Fibroblast of lung (primary cell): ENCODE results near the gene MYOM3. TPM values are rescaled to one million over a fixed set of nuclear protein-coding genes. Genes with fewer than 3 reads are reported as not detected.
A peak's percentile ranks its signal among the peaks of the same experiment; 100 is the strongest.

Source experiments
- DNase-seq, 2 donors: peaks; one replicate each; pipeline versions ENCODE4 v3.0.0 to v3.0.0-alpha.2; 2010; ENCODE audit warnings: low read depth in 2 of 2
- H2AFZ ChIP-seq: 2 replicates; pipeline ENCODE4 v1.5.1; 2012; ENCODE audit warnings: low read length, control low read depth, inconsistent platforms
- H3K27ac ChIP-seq: 2 replicates; pipeline ENCODE4 v1.5.1; 2011; ENCODE audit warnings: low read length, control low read depth; ENCODE audit not compliant: insufficient read depth
- H3K27me3 ChIP-seq: 2 replicates; pipeline ENCODE4 v1.5.1; 2011; ENCODE audit warnings: mild to moderate bottlenecking, low read length; ENCODE audit not compliant: control insufficient read depth, insufficient read depth
- H3K36me3 ChIP-seq: 2 replicates; pipeline ENCODE4 v1.5.1; 2011; ENCODE audit warnings: low read length; ENCODE audit not compliant: control insufficient read depth, insufficient read depth
- H3K4me1 ChIP-seq: 2 replicates; pipeline ENCODE4 v1.5.1; 2011; ENCODE audit warnings: low read length; ENCODE audit not compliant: control insufficient read depth, insufficient read depth; ENCODE audit errors: extremely low read depth
- H3K4me2 ChIP-seq: 2 replicates; pipeline ENCODE4 v1.5.1; 2011; ENCODE audit warnings: low read length, control low read depth; ENCODE audit not compliant: insufficient read depth; ENCODE audit errors: extremely low read depth
- H3K4me3 ChIP-seq, 4 experiments: fragments of 200-600 bp in 1 of 4; sonication (generic) in 1 of 4; replicated peaks in 1 of 4; 2 replicates each; pipeline ENCODE4 v1.5.1; 2011 to 2016; ENCODE audit warnings: low read length in 4 of 4, low read depth in 3 of 4, mild to moderate bottlenecking in 3 of 4, control low read depth in 2 of 4, inconsistent platforms in 1 of 4, mixed read lengths in 1 of 4; ENCODE audit not compliant: insufficient read depth in 1 of 4; ENCODE audit errors: control extremely low read depth in 1 of 4
- H3K79me2 ChIP-seq: 2 replicates; pipeline ENCODE4 v1.5.1; 2012; ENCODE audit warnings: mild to moderate bottlenecking, low read length, inconsistent platforms; ENCODE audit not compliant: control insufficient read depth, insufficient read depth
- H3K9ac ChIP-seq: 2 replicates; pipeline ENCODE4 v1.5.1; 2011; ENCODE audit warnings: mild to moderate bottlenecking, low read length, control low read depth; ENCODE audit not compliant: insufficient read depth
- H3K9me3 ChIP-seq: 2 replicates; pipeline ENCODE4 v1.5.1; 2012; ENCODE audit warnings: low read depth, low read length; ENCODE audit not compliant: control insufficient read depth, insufficient read depth
- H4K20me1 ChIP-seq: 2 replicates; pipeline ENCODE4 v1.5.1; 2011; ENCODE audit warnings: low read length; ENCODE audit not compliant: control insufficient read depth, insufficient read depth; ENCODE audit errors: extremely low read depth
- CTCF ChIP-seq, 2 donors: IDR thresholded peaks in 1 of 2; conservative IDR thresholded peaks in 1 of 2; 1 replicate in 1 of 2; 2 replicates in 1 of 2; pipeline ENCODE4 v1.5.1; 2011 to 2012; ENCODE audit warnings: low read length in 2 of 2, control low read depth in 1 of 2, inconsistent platforms in 1 of 2, low read depth in 1 of 2, mild to moderate bottlenecking in 1 of 2
- EZH2 ChIP-seq: IDR thresholded peaks from 2 replicates; pipeline ENCODE4 v1.5.1; 2012; ENCODE audit warnings: low read length, control low read depth, mild to moderate bottlenecking; ENCODE audit errors: missing control alignments
- polyA plus RNA-seq, 2 donors: library from polyadenylated mRNA; depleted of rRNA in 1 of 2; stranded (reverse) in 1 of 2; unstranded in 1 of 2; fragments of >200 nt; gene quantifications; 2 replicates each; pipeline ENCODE4 v1.2.1, GENCODE V29; 2011 to 2012; ENCODE audit warnings: missing spikeins in 1 of 2
- total RNA-seq: library from RNA; depleted of rRNA; stranded (reverse); fragments of >200 nt; gene quantifications from 2 replicates; pipeline ENCODE4 v1.2.1, GENCODE V29; 2014

Gene MYOM3
- total and polyA plus RNA-seq, 2 donors (not counting 1 experiment from before 2014, with no cell fraction given): not detected

GRCh38 chr1:24150234-24151174, 38.6 kb upstream of the MYOM3 start:
- peak overlapping the region; percentile 46 for H3K4me2 ChIP-seq
- no peak overlapping the region for H3K27ac ChIP-seq
- DNase-seq: peak; percentile 71 to 75
- no peak overlapping the region for H3K9ac ChIP-seq
- H3K4me3 ChIP-seq: peak overlapping the region in 1 of 4 experiments; percentile 13
- H4K20me1 ChIP-seq: no peaks in the 10 kb centered on the region
- peaks cover 9% of the 10 kb centered on the region for H3K27me3 ChIP-seq
- H3K9me3 ChIP-seq: no peaks in the 10 kb centered on the region
- TF ChIP-seq EZH2: peak; percentile 36
- peak; percentile 68 to 82 for TF ChIP-seq CTCF (conservative IDR thresholded peaks at IDR 0.05 in 1 of 2, IDR thresholded peaks at IDR 0.05 in 1 of 2; ENCODE audit: low read depth in 1 of 2, low read length in 2 of 2)
- H2AFZ ChIP-seq: no peak overlapping the region
- no peaks in the 10 kb centered on the region for H3K4me1 ChIP-seq
- no peaks in the 10 kb centered on the region for H3K36me3 ChIP-seq
- H3K79me2 ChIP-seq: no peaks in the 10 kb centered on the region

GRCh38 chr1:24149866-24150233, 37.9 kb upstream of the MYOM3 start:
- DNase-seq: peak; percentile 47 to 80
- H3K4me3 ChIP-seq: no peak overlapping the region
- H3K9ac ChIP-seq: no peak overlapping the region
- no peaks in the 10 kb centered on the region for H3K36me3 ChIP-seq
- no peaks in the 10 kb centered on the region for H3K79me2 ChIP-seq
- peak overlapping the region; percentile 46 for H3K4me2 ChIP-seq
- H3K4me1 ChIP-seq: no peaks in the 10 kb centered on the region
- H2AFZ ChIP-seq: no peak overlapping the region
- peaks cover 9% of the 10 kb centered on the region for H3K27me3 ChIP-seq
- TF ChIP-seq CTCF (conservative IDR thresholded peaks at IDR 0.05 in 1 of 2, IDR thresholded peaks at IDR 0.05 in 1 of 2; ENCODE audit: low read depth in 1 of 2, low read length in 2 of 2): no peak
- TF ChIP-seq EZH2: no peak
- H4K20me1 ChIP-seq: no peaks in the 10 kb centered on the region
- H3K27ac ChIP-seq: no peak overlapping the region
- no peaks in the 10 kb centered on the region for H3K9me3 ChIP-seq

GRCh38 chr1:24147816-24148215, 35.9 kb upstream of the MYOM3 start:
- H3K9ac ChIP-seq: no peak overlapping the region
- TF ChIP-seq EZH2 (no peak), CTCF (conservative IDR thresholded peaks at IDR 0.05 in 1 of 2, IDR thresholded peaks at IDR 0.05 in 1 of 2; ENCODE audit: low read depth in 1 of 2, low read length in 2 of 2) (no peak)
- H3K36me3 ChIP-seq: no peaks in the 10 kb centered on the region
- no peak overlapping the region for H3K27ac ChIP-seq
- no peaks in the 10 kb centered on the region for H3K79me2 ChIP-seq
- no peaks in the 10 kb centered on the region for H3K9me3 ChIP-seq
- H3K4me1 ChIP-seq: no peaks in the 10 kb centered on the region
- no peak overlapping the region for H2AFZ ChIP-seq
- no peak for DNase-seq
- peaks cover 20% of the 10 kb centered on the region for H3K27me3 ChIP-seq
- H3K4me3 ChIP-seq: no peak overlapping the region
- H3K4me2 ChIP-seq: no peak overlapping the region
- H4K20me1 ChIP-seq: no peaks in the 10 kb centered on the region
